Central memory CD4-positive, alpha-beta T cell (primary cell): ENCODE measurements around the gene ZSWIM1.
"Not testable (repeated sequence)": the region's sequence is repeated elsewhere in the genome, so short reads cannot be mapped to it uniquely, and the experiment has no call there.

Experiments used
- DNase-seq: peaks from one replicate; pipeline ENCODE4 v3.0.0; 2022

The ZSWIM1 gene

DNA sequence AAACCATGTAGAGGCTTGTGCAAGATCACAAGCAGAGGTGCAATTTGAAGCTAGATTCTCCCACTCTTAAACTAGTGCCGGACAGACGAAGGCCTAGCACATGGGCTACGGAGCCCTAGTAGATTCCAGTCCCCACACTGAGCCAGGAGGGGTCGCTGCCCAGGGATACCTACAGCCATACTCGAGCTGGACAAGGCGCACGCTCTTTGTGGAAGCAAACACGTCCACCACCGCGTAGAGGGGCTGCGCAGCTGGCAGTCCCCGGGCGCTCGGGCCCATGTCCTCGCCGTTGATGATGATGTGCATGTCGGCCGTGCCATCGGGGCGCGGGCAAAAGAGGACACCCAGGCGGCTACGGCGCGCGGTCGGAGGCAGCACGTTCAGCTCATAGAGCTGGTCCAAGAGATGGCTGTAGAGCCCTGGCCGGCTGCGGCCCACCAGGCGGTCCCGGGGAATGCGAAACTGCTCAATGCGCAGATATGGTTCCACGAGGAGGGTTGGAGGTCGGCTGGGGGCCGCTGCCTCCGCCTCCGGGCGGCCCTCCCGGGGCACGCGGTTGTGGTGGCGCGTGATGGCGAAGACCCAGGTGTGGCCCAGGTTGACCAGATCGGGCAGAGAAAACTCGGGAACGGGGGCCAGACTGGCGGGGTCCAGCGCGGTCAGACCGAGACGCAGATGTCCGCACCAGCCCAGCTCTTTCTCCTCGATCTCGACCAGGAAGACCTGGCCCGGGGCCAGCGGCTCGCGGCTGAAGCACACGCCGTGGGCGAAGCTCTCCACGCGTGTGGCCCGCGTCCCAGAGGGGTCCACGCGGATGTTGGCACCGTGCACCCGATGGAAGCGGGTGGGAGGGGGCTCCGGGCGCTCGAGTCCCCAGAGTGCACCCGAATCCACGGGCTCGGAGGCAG lies 9.3 kb downstream of the ZSWIM1 start:
- peak; percentile 24 for DNase-seq

DNA sequence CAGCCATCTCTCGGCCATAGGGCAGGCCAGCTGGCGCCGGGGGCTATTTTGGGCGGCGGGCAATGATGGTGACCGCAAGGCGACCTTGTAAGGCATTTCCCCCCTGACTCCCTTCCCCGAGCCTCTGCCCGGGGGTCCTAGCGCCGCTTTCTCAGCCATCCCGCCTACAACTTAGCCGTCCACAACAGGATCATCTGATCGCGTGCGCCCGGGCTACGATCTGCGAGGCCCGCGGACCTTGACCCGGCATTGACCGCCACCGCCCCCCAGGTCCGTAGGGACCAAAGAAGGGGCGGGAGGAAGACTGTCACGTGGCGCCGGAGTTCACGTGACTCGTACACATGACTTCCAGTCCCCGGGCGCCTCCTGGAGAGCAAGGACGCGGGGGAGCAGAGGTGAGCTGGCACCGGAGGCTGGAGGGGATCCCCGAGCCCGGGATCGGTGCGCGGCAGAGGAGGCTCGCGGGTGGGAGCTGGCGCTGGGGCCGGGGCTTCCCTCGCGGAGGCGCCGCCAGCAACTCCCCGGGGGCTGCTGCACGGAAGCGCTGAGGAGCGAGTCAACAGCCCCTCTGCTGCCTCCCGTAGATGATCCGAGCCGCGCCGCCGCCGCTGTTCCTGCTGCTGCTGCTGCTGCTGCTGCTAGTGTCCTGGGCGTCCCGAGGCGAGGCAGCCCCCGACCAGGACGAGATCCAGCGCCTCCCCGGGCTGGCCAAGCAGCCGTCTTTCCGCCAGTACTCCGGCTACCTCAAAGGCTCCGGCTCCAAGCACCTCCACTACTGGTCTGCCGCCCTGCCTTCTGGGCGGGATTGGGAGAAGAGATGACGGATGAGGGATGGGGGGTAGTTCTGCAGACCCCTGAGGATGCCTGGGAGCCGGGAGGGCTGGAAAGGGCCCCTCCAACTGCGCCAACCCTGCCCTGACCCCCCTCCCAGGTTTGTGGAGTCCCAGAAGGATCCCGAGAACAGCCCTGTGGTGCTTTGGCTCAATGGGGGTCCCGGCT lies 10.3 kb downstream of the ZSWIM1 start, which contains the start of the genes CTSA and NEURL2:
Gene CTSA (plus strand): TSS at position 351 of the 999 bp plus-strand sequence. CDS start 234 bp downstream, at position 585.
Gene NEURL2 (minus strand): TSS at position 224 of the 999 bp plus-strand sequence. CDS start 217 bp downstream, at position 7.
- peak; percentile 81 for DNase-seq

DNA sequence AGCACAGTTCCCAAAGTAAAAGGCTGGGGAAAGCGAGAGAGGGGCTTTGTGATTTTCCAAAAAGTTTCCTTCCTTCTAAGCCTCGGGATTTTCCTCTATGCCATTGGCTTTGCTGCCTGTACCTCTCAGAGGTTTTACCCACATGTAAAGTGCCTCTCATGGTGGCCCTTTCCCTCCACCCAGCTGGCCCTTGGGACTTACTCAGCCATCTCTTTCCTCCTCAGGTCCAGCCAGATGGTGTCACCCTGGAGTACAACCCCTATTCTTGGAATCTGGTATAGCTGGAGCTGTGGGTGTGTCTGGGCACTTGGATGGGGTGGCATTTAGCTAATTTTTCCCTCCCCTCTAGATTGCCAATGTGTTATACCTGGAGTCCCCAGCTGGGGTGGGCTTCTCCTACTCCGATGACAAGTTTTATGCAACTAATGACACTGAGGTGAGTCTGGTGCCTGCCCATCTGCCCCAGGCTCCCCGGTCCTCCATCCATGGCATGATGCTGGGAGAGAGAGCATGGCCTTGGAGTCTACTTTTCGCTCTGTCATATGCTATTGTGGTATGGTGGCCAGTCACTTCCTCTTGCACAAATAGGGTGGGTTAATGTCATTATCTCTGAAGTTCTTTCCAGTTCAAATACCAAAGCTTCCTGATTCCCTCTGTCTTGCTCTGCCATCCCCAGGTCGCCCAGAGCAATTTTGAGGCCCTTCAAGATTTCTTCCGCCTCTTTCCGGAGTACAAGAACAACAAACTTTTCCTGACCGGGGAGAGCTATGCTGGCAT lies 11.2 kb downstream of the ZSWIM1 start:
- no peak for DNase-seq

DNA sequence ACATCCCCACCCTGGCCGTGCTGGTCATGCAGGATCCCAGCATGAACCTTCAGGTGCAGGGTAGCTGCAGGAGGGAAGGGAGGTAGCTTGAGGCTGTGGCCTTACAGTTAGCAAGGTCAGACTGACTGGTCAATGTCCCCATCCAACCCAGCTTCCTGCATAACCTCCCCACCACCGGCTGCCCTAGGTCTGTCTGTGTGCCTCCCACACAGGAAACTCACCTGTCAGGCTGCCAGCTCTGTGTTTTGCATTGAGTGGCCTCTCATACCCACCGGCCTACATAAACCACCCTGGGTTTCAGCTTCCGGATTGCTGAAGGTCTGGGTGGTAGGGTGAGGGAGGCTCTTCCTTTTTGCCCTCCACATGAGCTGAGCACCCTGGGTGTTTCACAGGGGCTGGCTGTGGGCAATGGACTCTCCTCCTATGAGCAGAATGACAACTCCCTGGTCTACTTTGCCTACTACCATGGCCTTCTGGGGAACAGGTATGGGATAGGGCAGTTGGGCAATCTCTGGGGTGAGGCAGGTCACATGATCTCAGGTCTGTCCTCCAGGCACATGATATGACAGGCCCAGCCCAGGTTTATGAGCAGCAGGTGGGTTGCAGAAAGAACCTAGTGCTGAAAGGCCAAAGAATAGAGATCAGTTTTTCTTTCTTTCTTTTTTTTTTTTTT lies 11.9 kb downstream of the ZSWIM1 start:
- DNase-seq = no peak

DNA sequence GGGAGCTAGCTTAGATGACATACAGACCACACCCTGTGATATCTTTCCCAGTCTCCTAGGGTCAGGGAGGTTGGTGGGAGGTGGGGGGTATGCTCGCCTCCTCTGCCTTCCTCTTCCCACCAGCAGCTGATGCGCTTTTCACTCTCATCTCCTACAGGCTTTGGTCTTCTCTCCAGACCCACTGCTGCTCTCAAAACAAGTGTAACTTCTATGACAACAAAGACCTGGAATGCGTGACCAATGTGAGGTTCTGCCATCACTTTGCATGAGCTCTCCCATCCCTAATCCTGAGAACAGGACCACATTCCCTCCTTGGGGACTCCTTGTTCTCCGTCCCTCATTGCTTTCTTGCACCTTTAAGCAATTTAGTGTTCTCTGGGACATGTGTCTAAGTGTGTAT lies 12.8 kb downstream of the ZSWIM1 start:
- no peak for DNase-seq

DNA sequence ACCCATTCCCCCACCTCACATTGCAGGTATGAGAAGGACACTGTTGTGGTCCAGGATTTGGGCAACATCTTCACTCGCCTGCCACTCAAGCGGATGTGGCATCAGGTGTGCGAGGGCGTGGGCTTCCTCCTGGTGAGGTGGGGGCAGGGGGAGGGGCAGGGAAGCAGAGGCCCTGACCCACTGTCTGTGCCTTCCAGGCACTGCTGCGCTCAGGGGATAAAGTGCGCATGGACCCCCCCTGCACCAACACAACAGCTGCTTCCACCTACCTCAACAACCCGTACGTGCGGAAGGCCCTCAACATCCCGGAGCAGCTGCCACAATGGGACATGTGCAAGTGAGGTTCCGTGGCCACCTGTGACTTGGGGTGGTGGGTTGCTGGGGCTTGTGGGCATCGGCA lies 13.8 kb downstream of the ZSWIM1 start:
- DNase-seq = no peak

DNA sequence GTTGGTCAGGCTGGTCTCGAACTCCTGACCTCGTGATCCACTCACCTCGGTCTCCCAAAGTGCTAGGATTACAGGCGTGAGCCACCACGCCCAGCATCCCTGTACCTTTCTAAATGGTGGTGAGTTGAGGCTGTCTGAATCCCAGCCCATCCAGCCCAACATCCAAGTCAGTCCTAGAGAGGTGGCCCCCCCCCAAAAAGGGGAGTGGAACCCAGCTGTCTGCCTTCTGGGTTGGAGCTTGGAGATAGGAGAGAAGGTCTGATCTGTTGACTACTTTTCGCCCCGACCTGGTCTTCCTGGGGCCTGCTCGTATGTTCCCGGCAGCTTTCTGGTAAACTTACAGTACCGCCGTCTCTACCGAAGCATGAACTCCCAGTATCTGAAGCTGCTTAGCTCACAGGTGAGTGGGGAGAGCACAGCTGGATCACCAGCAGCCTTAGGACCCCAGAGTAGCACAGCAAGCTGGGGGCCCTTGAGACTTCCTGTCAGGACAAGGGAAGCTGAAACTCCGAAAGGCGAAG lies 15.7 kb downstream of the ZSWIM1 start:
- DNase-seq = no peak

DNA sequence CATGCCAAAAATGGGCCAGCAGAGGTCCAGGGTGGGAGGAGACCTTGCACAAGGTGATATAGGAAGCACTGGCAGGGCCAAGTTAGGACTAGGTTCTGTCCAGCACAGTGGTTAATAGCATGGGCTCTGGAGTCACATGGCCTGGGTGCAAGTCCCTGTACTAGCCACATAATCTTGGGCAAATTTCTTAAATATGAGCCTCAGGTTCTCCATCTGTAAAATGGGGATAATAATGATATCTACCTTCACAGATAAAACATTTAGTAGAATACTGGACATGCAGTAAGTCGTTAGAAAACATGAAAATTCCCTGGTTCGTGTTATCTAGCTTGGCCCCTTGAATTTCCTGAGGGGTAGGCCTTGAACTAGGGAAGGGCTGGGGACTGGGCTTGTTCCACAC lies 16.3 kb downstream of the ZSWIM1 start:
- DNase-seq = no peak

DNA sequence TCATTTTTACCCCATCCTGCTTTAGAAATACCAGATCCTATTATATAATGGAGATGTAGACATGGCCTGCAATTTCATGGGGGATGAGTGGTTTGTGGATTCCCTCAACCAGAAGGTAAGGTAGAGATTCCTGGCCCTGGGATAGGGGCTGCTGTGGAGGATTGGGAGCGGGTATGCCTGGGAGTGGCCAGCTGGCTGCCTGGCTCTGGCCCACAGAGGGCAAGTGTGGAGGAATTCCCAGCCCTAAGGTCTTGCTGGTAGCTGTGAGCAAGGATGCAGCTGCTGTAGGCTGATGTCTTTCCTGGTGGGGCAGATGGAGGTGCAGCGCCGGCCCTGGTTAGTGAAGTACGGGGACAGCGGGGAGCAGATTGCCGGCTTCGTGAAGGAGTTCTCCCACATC lies 16.7 kb downstream of the ZSWIM1 start:
- no peak for DNase-seq

DNA sequence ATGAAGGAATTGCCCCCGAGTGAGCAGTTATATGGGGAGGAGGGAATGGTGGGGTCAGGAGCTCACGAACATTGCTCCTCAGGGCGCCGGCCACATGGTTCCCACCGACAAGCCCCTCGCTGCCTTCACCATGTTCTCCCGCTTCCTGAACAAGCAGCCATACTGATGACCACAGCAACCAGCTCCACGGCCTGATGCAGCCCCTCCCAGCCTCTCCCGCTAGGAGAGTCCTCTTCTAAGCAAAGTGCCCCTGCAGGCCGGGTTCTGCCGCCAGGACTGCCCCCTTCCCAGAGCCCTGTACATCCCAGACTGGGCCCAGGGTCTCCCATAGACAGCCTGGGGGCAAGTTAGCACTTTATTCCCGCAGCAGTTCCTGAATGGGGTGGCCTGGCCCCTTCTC lies 17.3 kb downstream of the ZSWIM1 start:
- no peak for DNase-seq

DNA sequence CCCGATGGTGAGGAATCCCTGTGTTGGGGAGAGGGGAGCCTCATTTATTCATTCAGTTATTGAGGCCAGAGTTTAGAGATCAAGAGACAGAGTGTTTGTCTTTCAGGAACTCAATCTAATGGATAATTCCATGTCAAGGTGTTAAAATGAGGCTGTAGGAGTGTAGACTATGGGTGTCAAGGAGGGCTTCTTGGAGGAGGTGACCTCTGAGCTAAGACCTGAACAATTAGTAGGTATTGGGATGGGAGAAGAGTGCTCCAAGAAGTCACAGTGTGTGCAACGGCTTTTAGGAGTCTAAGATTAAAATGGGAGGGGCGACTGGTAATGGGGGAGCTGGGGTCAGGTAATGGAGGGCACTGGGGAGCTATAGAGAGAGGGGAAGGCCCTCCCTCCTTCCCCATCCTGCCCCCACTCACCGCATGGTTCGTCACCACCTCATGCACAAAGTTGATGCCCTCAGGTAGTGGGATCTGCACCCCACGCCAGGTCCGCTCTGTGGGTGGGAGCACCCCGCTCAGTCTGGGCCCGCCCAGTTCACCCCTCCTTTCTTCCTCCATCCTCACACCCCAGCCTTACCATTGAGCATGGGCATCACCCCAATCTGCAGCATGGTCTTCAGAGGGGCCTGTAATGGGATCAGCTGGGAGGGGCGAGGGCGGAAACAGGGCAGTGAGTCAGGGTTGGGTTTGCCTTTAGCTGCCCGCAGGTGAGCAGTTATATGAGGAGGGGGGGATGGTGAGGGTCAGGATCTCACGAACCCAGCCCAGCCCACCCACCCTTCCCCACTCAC lies 18.2 kb downstream of the ZSWIM1 start:
- DNase-seq = no peak

DNA sequence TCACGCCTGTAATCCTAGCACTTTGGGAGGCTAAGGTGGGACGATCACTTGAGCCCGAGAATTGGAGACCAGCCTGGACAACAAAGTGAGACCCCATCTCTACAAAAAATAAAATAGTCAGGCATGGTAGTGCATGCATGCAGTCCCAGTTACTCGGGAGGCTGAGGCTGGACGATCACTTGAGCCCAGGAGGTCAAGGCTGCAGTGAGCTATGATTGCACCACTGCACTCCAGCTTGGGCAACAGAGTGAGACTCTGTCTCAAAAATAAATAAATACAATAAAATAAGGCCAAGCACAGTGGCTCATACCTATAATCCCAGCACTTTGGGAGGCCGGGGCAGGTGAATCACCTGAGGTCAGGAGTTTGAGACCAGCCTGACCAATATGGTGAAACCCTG lies 20.3 kb downstream of the ZSWIM1 start:
- DNase-seq = not testable (repeated sequence)

DNA sequence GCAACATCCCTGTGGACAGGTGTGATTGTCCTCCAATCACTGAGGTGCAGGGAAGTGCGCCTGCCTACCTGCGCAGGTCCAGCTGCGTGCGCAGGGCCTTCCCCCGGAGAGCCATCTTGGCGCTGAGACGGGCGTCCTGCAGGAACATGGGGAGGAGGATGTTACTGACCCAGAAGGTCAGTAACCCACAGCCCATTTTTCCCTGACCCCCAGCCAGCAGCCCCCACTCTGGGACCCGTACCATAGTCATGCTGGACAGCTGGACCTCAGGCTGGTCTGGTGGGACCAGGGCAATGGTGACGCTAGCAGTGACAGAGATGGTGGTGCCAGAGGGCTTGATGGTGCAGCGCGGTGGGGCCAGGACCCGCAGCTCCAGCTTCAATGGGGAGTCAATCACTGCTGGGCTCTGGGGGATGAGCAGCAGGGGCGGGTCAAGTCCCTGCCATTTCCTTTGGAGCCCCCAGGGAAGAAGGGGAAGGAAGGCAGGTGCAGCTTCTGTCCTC lies 21.2 kb downstream of the ZSWIM1 start:
- no peak for DNase-seq

DNA sequence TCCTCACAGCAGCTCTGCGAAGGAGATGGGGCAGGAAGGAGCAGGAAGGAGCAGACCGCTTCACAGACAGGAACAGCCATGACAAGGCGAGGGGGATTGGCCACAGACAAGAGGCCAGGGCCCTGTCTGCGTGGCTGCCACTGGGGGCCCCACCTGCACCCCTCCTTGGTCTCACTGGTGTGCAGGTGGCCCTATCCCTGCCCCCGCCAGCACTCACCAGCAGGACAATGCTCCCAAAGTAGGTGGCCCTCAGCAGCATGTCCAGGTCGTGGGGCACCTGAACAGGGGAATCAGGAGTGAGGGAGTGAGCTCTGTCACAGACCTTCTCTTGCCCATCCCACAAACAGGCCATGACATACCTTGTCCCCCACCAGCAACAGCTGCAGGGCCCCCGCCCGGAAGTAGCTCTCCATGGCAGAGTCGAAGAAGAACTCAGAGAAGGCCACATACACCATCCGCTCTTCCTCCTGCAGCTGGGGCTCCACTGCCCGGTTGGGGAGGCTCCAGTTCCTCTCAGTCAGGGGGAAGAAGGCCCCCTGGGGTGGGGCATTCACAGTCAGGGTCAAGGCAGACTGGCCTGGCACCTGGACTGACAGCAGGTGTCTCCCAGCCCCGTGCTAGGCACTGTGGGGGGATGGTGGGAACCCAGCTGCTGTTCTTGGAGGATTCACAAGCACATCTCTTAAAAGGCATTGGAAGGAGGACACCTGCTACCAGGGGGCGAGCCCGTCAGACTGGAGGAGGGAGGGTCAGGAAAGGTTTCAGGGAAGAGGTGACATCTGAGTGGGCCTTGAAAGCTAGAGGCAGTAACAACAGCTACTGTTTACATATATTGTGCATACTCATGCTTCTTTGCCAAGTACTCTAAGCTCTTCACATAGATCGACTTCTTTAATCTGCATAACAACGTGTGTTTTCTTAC lies 23.8 kb downstream of the ZSWIM1 start:
- no peak for DNase-seq

DNA sequence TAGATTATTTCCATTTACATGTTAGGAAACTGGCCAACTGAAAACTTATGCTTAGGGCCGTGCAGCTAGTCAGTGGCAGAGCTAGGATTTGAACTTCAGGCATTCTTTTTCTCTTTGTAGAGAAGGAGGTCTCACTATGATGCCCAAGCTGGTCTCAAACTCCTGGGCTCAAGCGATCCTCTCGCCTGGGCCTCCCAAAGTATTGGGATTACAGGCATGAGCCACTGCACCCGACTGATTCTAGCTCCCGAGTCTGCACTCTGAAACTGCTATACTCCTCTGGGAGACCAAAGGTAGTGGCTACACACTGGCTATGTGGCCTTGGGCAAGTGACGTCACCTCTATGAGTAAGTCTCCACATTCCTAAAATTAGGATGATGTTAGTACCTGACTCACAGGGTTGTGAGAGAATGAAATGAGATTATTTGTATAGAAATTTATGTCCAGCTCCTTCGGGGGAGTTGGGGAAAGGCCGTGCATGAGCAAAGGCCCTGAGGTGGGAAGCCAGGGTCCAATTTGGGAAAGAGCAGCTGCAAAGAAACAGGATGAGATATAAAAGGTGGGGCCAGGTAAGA lies 24.6 kb downstream of the ZSWIM1 start:
- DNase-seq = no peak

DNA sequence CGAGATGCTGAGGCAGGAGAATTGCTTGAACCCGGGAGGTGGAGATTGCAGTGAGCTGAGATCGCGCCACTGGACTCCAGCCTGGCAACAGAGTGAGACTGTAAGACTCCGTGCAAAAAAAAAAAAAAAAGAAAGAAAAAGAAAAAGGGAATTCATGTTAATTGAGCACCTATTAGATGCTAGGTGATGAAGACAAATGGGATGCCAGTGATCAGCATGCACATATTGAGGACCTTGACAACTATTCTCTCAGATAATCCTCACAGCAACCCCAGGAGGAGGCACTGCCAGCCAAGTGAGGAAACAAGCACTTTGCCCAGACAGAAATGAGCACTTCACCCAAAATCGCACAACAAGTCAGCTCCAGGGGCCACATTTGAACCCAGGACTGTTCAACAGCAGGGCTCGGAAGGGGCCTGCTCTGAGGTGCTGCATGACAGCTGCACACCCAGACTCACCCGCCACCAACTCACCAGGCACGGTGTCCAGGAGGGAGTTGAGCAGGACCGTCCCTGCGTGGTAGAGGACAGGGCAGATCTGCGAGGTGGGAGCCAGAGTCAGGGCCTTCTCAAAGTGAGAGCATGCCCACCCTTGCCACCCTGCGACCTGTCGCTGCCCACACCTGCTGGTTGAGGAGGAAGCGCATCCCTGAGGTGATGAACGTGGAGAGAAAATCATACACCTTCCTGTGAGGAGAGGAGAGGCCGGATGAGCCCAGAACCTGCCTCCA lies 26.4 kb downstream of the ZSWIM1 start:
- no peak for DNase-seq

DNA sequence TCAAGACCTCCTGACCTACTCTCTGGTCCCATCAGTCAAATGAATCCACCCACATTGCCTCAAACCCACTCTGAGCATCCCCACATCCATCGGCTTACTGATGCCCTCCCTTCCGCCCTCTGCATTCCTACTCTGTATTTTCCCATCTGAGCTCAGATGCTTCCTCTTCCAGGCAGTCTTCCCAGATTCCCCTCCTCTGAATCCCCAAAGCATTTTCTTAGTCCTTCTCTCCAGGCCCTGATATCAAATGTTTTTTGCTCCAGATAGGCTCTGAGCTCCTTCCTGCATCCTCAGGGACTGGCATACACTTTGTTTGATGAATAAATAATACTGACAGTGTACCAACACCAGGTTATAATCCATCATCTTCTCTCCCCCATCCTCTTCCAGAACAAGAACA lies 27.1 kb downstream of the ZSWIM1 start:
- no peak for DNase-seq

DNA sequence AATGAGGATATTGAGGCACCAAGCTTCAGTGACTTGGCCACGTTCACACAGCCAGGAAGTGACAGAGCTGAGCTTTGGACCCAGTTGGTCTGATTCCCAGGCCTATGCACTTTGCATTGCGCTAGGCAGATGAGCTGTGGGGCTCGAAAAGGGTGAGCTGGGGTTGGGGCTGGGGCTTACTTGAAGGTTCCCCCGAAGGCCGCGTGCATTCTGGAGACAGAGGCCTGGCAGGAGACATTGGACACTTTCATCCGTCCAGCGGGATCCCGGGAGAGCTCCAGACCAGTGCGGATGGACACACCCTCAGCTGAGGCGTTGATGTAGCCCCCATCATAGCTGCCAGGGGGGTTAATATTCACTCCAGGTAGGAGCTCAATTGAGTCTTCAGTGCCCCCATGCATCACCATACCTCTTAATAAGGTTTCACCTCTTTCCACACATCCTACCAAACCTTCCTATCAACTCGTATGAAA lies 28.3 kb downstream of the ZSWIM1 start:
- DNase-seq = no peak
